HUDEP-2 (cell line): ENCODE data around the gene MAP6.

Source experiments
- DNase-seq, 76 experiments: peaks; one replicate each; lab custom pipeline; 2025; ENCODE audit not compliant: unreplicated experiment in 76 of 76; lab: John Stamatoyannopoulos, UW

Gene MAP6

DNA sequence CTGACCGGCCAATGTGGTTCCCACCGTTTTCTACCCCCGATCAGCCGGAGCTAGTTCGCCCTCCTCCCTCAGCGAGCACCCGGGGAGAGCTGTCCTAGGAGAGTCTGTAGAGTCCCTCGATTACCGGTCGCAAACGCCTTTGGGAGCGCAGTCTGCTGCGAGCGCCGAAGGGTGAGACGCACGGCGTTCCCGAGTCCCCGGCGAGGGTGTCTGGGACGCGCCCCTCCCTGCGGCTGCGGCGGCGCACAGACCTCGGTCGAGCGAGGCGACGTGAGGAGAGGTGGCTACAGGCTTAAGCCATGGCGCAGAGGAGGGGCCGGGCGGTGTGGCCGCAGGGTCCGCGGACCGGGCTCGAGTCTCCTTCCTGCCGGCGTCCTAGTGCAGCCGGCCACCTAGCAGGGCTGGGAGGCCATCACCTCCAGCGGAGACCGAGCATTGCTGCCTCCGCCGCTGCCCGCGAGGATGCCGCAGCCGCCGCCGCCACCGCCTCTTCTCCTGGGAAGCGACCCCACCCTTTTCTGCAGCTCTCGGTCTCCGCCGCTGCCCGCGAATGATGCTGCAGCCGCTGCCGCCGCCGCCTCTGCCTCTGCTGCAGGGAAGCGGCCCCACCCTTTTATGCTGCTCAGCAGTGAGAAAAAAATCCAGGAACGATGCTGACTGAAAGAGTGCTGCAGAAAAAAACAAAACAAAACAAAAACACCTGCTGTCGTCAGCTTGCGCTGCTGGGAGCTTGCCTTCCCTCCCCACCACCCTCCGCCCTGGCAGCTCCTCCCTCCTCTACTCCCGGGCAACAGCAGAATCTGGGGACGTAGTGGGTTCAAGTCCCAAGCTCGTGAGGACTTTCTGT lies at the start of gene MAP6:
Gene MAP6, minus strand, starts transcription at position 588 of the 847 bp plus-strand sequence. CDS start 669 bp downstream, outside the sequence.
- peak in 17 of 76 experiments; percentile 7 to 32 (median 18) for DNase-seq

- DNase-seq: peak in 1 of 76 experiments; percentile 11
Observed at GRCh38 chr11:75717608-75718418, 49.0 kb upstream of the MAP6 start, which contains the start of gene MOGAT2. Gene MOGAT2, plus strand, starts transcription at chr11:75717838. Its CDS starts 51 bp downstream, at chr11:75717889.

GRCh38 chr11:75716659-75717058 lies 47.8 kb upstream of the MAP6 start:
- no peak for DNase-seq

DNA sequence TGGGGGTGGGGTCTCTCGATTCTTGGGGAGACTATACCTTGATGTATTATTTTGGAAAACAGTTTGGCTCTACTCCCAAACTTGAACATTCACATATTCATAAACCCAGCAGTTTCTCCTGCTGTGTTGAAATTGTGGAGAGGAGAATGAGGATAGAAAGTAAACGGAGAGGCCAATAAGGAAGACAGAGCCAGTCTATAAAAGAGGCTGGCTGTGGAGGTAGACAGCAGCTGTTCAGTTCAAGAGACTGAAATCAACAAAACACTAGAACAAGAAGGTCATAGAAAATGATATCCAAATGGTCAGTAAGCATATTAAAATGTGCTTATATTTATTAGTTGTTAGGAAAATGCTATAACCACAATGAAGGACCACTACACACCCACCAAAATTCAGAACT lies 46.9 kb upstream of the MAP6 start:
- DNase-seq: no peak

- peak in 62 of 76 experiments; percentile 5 to 73 (median 42) for DNase-seq
Observed at GRCh38 chr11:75714211-75714610, 45.4 kb upstream of the MAP6 start.

- peak in 65 of 76 experiments; percentile 8 to 74 (median 52) for DNase-seq
Observed at GRCh38 chr11:75706260-75706729, 37.5 kb upstream of the MAP6 start.

DNA sequence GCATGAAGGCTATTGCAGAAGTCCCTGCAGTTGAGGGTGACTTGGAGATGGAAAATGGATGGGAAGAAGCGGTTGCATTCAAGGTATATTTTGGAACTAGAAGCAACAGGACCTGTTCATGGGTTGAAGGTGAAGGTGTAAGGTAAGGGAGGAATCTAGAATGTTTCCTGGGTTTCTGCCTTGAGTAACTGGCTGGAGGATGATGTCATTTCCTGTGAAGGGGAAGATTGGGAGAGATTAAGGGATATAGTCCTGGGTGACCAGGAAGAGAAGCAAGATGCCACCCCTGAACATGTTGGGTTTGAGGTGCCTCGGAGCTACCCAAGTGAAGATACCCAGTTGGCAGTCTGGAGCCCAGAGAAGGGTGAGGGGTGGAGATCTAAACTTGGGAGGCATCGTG lies 36.7 kb upstream of the MAP6 start:
- DNase-seq: no peak

- no peak for DNase-seq
Observed at GRCh38 chr11:75703695-75704237, 34.9 kb upstream of the MAP6 start.

DNA sequence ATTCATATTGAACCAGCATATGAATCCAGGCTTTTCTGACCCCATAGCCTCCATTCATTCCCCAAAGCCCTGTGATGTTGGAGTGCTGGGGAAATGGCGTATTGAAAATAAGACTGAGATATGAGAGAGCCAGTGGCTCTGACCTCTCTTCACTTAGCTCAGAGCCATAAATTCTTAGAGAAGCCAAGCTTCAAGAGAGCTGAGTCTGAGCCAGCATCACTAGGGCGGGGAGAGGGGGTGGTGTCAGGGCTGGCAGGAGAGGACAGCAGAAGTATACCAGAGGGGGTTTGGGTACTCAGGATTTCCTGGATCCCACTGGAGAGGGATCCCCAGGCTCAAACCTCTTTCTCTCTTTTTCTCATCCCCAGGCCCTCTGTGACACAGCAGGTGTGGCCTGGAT lies 32.1 kb upstream of the MAP6 start:
- no peak for DNase-seq

GRCh38 chr11:75697906-75698581 lies 29.2 kb upstream of the MAP6 start:
- no peak for DNase-seq

- DNase-seq: no peak
Observed at GRCh38 chr11:75691804-75692203, 23.0 kb upstream of the MAP6 start.

- no peak for DNase-seq
Observed at GRCh38 chr11:75689863-75690609, 21.2 kb upstream of the MAP6 start.

- peak in 10 of 76 experiments; percentile 3 to 28 (median 9) for DNase-seq
Observed at GRCh38 chr11:75683856-75684255, 15.0 kb upstream of the MAP6 start.

DNA sequence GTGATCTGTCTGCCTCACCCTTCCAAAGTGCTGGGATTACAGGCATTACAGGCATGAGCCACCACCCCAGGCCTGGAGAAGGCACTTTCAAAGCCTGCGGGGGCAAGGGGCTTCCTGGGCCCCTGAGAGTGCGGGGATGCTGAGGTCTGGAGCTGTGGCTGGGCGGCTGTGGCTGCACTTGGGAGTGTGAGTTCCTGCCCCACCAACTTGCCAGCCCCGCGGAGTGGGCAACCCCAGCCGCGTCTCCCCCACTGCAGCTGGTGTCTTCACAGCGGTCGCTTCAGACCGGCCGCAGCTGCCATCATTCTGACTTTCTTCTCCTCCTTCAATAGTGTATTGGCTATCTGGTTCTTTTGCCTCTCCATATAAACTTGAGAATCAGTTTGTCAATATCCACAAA lies 10.7 kb upstream of the MAP6 start:
- DNase-seq: no peak

GRCh38 chr11:75678620-75679259 lies 9.9 kb upstream of the MAP6 start:
- no peak for DNase-seq

DNA sequence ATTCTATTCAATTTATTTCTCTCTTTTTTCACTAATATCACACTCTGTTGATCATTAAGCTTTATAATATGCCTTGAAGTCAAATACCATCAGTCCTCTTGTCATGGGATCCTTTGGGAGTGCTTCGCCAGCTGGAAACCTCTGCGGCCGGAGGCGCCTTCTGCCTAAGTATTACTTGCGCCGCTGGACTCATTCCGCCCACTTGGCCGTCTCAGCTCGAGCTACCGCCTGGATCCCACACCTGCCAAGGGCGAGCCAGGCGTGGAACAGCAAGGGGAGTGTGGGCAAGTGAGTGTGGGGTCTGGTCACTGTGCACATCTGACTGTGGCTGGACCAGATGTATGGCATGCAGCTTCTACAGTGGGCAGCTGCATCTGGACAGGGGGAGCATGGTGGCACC lies 9.1 kb upstream of the MAP6 start:
- no peak for DNase-seq

GRCh38 chr11:75677275-75677674 lies 8.4 kb upstream of the MAP6 start:
- no peak for DNase-seq

DNA sequence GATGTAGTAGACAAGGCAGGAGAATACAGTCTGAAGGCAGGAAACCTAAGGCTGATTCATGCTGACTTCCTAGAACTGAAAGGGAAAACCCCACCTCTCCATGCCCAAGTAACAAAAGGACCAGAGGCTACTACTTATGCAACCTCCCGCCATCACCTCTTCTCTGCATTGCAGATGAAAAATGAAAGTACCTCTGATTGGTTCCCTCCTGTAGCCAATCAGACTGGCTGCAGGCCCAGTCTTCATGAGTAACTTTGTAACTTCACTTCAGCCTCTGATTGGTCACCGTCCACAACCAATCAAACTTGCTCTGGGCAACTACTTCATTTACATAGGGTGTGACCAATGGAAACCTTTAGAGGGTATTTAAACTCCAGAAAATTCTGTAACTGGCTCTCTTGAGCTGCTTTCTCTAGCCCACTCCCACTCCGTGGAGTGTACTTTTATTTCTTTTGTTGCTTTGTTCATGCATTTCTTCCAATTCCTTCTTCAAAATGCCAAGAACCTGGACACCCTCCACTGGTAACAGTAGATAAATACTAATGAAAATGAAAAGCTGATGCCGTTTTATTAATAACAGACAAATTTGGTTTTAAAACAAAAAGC lies 5.2 kb upstream of the MAP6 start:
- DNase-seq: peak in 25 of 76 experiments; percentile 2 to 54 (median 16)
